Astrocyte (in vitro differentiated cells and primary cell): ENCODE results near the gene NDUFB7. TPM values are rescaled to one million over a fixed set of nuclear protein-coding genes. Genes with fewer than 3 reads are reported as not detected.

ENCODE experiments used
- DNase-seq: peaks from one replicate; pipeline ENCODE4 v3.0.0-alpha.2; 2010; ENCODE audit warnings: low read depth
- FAIRE-seq: peaks from 2 replicates; lab custom pipeline; 2011; peaks lifted over from hg19 to GRCh38; lab: Jason Lieb, UNC
- H2AFZ ChIP-seq: 2 replicates; pipeline ENCODE4 v1.6.0; 2012; ENCODE audit warnings: low read depth, low read length, inconsistent platforms
- H3K27ac ChIP-seq: 2 replicates; pipeline ENCODE4 v1.5.1; 2011; ENCODE audit warnings: low read depth, low read length, inconsistent platforms
- H3K27me3 ChIP-seq: 2 replicates; pipeline ENCODE4 v1.6.0; 2011; ENCODE audit warnings: low read length, inconsistent platforms; ENCODE audit not compliant: insufficient read depth
- H3K36me3 ChIP-seq: 2 replicates; pipeline ENCODE4 v1.5.1; 2011; ENCODE audit warnings: low read length, inconsistent platforms; ENCODE audit not compliant: insufficient read depth
- H3K4me1 ChIP-seq: 2 replicates; pipeline ENCODE4 v1.5.1; 2011; ENCODE audit warnings: low read length, inconsistent platforms; ENCODE audit not compliant: insufficient read depth
- H3K4me2 ChIP-seq: 2 replicates; pipeline ENCODE4 v1.6.0; 2012; ENCODE audit warnings: low read length, inconsistent platforms
- H3K4me3 ChIP-seq: 2 replicates; pipeline ENCODE4 v1.5.1; 2011; ENCODE audit warnings: low read depth, mild to moderate bottlenecking, low read length, inconsistent platforms; ENCODE audit not compliant: insufficient read depth
- H3K79me2 ChIP-seq: 2 replicates; pipeline ENCODE4 v1.6.0; 2012; ENCODE audit warnings: mild to moderate bottlenecking, low read length, inconsistent platforms; ENCODE audit not compliant: insufficient read depth
- H3K9ac ChIP-seq: 2 replicates; pipeline ENCODE4 v1.6.0; 2012; ENCODE audit warnings: mild to moderate bottlenecking, low read length, inconsistent platforms
- H3K9me3 ChIP-seq: 2 replicates; pipeline ENCODE4 v1.5.1; 2012; ENCODE audit warnings: low read depth, mild to moderate bottlenecking, low read length, inconsistent platforms; ENCODE audit not compliant: insufficient read depth
- H4K20me1 ChIP-seq: 2 replicates; pipeline ENCODE4 v1.6.0; 2012; ENCODE audit warnings: low read length, inconsistent platforms; ENCODE audit not compliant: insufficient read depth
- H3K27ac Mint-ChIP-seq: one replicate; pipeline ENCODE4 v1.8.0; 2021; ENCODE audit warnings: mild to moderate bottlenecking, mixed read lengths; ENCODE audit not compliant: unreplicated experiment
- H3K27me3 Mint-ChIP-seq: one replicate; pipeline ENCODE4 v1.8.0; 2021; ENCODE audit warnings: low read depth, mixed read lengths; ENCODE audit not compliant: unreplicated experiment
- H3K36me3 Mint-ChIP-seq: one replicate; pipeline ENCODE4 v1.8.0; 2021; ENCODE audit warnings: low read depth, mixed read lengths; ENCODE audit not compliant: unreplicated experiment
- H3K4me1 Mint-ChIP-seq: one replicate; pipeline ENCODE4 v1.8.0; 2021; ENCODE audit warnings: low read depth, mixed read lengths; ENCODE audit not compliant: unreplicated experiment
- H3K4me3 Mint-ChIP-seq: one replicate; pipeline ENCODE4 v1.8.0; 2021; ENCODE audit warnings: mild to moderate bottlenecking, moderate library complexity, mixed read lengths; ENCODE audit not compliant: unreplicated experiment
- H3K9me3 Mint-ChIP-seq: one replicate; pipeline ENCODE4 v1.8.0; 2021; ENCODE audit warnings: mild to moderate bottlenecking, mixed read lengths; ENCODE audit not compliant: unreplicated experiment
- CTCF ChIP-seq: IDR thresholded peaks from 2 replicates; pipeline ENCODE4 v1.5.1; 2011; ENCODE audit warnings: low read depth, mild to moderate bottlenecking, inconsistent platforms, low read length, moderate library complexity; ENCODE audit not compliant: insufficient read depth
- EZH2 ChIP-seq: IDR thresholded peaks from 2 replicates; pipeline ENCODE4 v1.6.1; 2012; ENCODE audit warnings: mild to moderate bottlenecking, low read length, inconsistent platforms; ENCODE audit not compliant: insufficient read depth
- total RNA-seq: library from RNA; stranded (reverse); gene quantifications from 2 replicates; pipeline ENCODE4 v1.2.1, GENCODE V29; 2021

Gene NDUFB7
- total RNA-seq, 1 donor from 2014 or later, result 161 TPM

GRCh38 chr19:14526423-14526822 lies 45.4 kb downstream of the NDUFB7 start:
- H3K27ac ChIP-seq, result no peak overlapping the region
- H3K4me3 ChIP-seq, result no peak overlapping the region
- no peaks in the 10 kb centered on the region for H3K9me3 Mint-ChIP-seq
- no peak for DNase-seq
- H3K36me3 Mint-ChIP-seq, result no peaks in the 10 kb centered on the region
- no peak for TF ChIP-seq EZH2
- TF ChIP-seq CTCF, result no peak
- peak overlapping the region; percentile 4 for H3K4me3 Mint-ChIP-seq
- peaks cover 6% of the 10 kb centered on the region for H4K20me1 ChIP-seq
- FAIRE-seq, result no peak
- H2AFZ ChIP-seq, result no peak overlapping the region
- H3K36me3 ChIP-seq, result no peaks in the 10 kb centered on the region
- no peaks in the 10 kb centered on the region for H3K27me3 ChIP-seq
- H3K27me3 Mint-ChIP-seq, result no peaks in the 10 kb centered on the region
- H3K79me2 ChIP-seq, result peaks cover 17% of the 10 kb centered on the region
- peaks cover 24% of the 10 kb centered on the region for H3K4me1 Mint-ChIP-seq
- no peak overlapping the region for H3K9ac ChIP-seq
- H3K4me2 ChIP-seq, result no peak overlapping the region
- no peaks in the 10 kb centered on the region for H3K9me3 ChIP-seq
- H3K27ac Mint-ChIP-seq, result peak overlapping the region; percentile 5
- H3K4me1 ChIP-seq, result peaks cover 20% of the 10 kb centered on the region

GRCh38 chr19:14525729-14526128 lies 46.1 kb downstream of the NDUFB7 start:
- Mint-ChIP-seq H3K27ac (peak overlapping the region; percentile 91), H3K36me3 (no peaks in the 10 kb centered on the region), H3K27me3 (no peaks in the 10 kb centered on the region), H3K9me3 (no peaks in the 10 kb centered on the region), H3K4me3 (peak overlapping the region; percentile 65), H3K4me1 (peaks cover 24% of the 10 kb centered on the region)
- no peak for TF ChIP-seq CTCF
- no peak for TF ChIP-seq EZH2
- H2AFZ ChIP-seq, result no peak overlapping the region
- no peak overlapping the region for H3K9ac ChIP-seq
- peaks cover 20% of the 10 kb centered on the region for H3K4me1 ChIP-seq
- H3K27me3 ChIP-seq, result no peaks in the 10 kb centered on the region
- H3K4me2 ChIP-seq, result no peak overlapping the region
- no peaks in the 10 kb centered on the region for H3K36me3 ChIP-seq
- no peaks in the 10 kb centered on the region for H3K9me3 ChIP-seq
- H4K20me1 ChIP-seq, result peaks cover 3% of the 10 kb centered on the region
- FAIRE-seq (no peak), DNase-seq (no peak)
- no peak overlapping the region for H3K27ac ChIP-seq
- H3K79me2 ChIP-seq, result peaks cover 11% of the 10 kb centered on the region
- no peak overlapping the region for H3K4me3 ChIP-seq

GRCh38 chr19:14520543-14520942 lies 51.3 kb downstream of the NDUFB7 start:
- peak overlapping the region; percentile 9 for H3K4me2 ChIP-seq
- H3K4me1 Mint-ChIP-seq, result peaks cover 28% of the 10 kb centered on the region
- peaks cover 1% of the 10 kb centered on the region for H3K9me3 Mint-ChIP-seq
- H3K79me2 ChIP-seq, result peaks cover 26% of the 10 kb centered on the region
- H3K9ac ChIP-seq, result no peak overlapping the region
- H3K4me3 Mint-ChIP-seq, result no peak overlapping the region
- peaks cover 9% of the 10 kb centered on the region for H3K36me3 ChIP-seq
- peak overlapping the region; percentile 86 for H3K27ac ChIP-seq
- peaks cover 21% of the 10 kb centered on the region for H4K20me1 ChIP-seq
- FAIRE-seq (no peak), DNase-seq (no peak)
- no peak overlapping the region for H2AFZ ChIP-seq
- peaks cover 30% of the 10 kb centered on the region for H3K4me1 ChIP-seq
- no peaks in the 10 kb centered on the region for H3K27me3 ChIP-seq
- TF ChIP-seq CTCF (no peak), EZH2 (no peak)
- no peaks in the 10 kb centered on the region for H3K9me3 ChIP-seq
- H3K27me3 Mint-ChIP-seq, result no peaks in the 10 kb centered on the region
- H3K4me3 ChIP-seq, result no peak overlapping the region
- peaks cover 12% of the 10 kb centered on the region for H3K36me3 Mint-ChIP-seq
- H3K27ac Mint-ChIP-seq, result peak overlapping the region; percentile 96
